22Rv1 (cell line): ENCODE measurements around the gene LPIN3.

ENCODE experiments used
- H3K27ac ChIP-seq: fragments of 450-650 bp; 2 replicates; pipeline ENCODE4 v1.5.1; 2017
- ZFX ChIP-seq: fragments of 450-650 bp; IDR thresholded peaks from 2 replicates; pipeline ENCODE4 v1.6.1; 2017; ENCODE audit warnings: antibody characterized with exemption, borderline replicate concordance
- TF ChIP-seq, protein P1 (sequence below): fragments of 450-650 bp; IDR thresholded peaks from 2 replicates; pipeline ENCODE4 v1.5.1; 2017; ENCODE audit warnings: mild to moderate bottlenecking

The LPIN3 gene

DNA sequence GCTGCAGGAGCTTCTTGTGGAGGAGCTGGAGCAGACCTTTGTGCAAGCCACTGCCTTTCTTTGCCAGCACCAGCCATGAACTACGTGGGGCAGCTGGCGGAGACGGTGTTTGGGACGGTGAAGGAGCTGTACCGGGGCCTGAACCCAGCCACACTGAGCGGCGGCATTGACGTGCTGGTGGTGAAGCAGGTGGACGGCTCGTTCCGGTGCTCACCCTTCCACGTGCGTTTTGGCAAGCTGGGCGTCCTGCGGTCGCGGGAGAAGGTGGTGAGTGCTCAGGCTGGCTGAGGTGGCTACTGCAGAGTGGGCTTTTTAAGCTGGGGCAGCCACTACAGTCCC, 5.1 kb downstream of the LPIN3 start:
- no peak overlapping the region for H3K27ac ChIP-seq
- TF ChIP-seq ZFX = no peak
- TF ChIP-seq, protein P1, sequence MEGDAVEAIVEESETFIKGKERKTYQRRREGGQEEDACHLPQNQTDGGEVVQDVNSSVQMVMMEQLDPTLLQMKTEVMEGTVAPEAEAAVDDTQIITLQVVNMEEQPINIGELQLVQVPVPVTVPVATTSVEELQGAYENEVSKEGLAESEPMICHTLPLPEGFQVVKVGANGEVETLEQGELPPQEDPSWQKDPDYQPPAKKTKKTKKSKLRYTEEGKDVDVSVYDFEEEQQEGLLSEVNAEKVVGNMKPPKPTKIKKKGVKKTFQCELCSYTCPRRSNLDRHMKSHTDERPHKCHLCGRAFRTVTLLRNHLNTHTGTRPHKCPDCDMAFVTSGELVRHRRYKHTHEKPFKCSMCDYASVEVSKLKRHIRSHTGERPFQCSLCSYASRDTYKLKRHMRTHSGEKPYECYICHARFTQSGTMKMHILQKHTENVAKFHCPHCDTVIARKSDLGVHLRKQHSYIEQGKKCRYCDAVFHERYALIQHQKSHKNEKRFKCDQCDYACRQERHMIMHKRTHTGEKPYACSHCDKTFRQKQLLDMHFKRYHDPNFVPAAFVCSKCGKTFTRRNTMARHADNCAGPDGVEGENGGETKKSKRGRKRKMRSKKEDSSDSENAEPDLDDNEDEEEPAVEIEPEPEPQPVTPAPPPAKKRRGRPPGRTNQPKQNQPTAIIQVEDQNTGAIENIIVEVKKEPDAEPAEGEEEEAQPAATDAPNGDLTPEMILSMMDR = no peak

DNA sequence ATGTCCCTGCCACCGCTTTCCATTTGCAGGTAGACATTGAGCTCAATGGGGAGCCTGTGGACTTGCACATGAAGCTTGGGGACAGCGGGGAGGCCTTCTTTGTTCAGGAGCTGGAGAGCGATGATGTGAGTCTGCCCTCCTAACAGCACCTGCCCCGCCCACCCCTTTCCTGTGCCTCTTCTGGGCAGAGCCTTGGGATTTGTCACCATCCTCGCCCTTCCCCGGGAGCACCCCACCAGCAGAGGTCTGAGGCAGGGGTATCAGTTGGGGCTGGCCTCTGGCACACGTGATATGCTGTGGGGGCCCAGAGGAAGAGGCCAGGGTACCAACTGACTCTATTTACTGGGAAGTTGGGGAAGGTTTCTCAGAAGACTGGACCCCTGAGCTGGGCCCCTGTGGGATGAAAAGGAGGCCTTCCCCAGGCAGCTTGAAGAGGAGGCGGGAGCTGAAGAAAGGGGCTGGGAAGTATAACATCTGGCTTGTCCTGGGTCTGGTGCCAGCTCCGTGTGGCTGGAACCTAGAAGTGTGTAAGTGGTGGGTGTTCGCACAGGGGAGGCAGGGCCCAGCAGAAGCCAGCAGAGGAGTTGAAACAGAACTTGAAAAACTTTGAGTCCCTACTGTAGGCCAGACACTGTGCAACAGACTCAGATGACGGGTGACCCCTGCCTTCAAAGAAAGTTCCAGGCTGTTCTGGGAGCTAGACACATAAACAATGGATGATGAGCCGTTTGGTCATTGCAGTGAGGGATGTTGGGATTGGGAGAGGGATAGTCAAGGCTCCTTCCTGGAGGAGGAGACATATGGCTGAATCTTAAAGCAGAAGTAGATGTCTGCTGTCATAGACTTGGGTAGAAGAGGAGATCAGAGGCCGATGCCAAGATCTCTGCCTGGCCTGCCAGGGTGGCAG, 7.2 kb downstream of the LPIN3 start:
- TF ChIP-seq, protein P1 = no peak
- TF ChIP-seq ZFX = no peak
- H3K27ac ChIP-seq = no peak overlapping the region

DNA sequence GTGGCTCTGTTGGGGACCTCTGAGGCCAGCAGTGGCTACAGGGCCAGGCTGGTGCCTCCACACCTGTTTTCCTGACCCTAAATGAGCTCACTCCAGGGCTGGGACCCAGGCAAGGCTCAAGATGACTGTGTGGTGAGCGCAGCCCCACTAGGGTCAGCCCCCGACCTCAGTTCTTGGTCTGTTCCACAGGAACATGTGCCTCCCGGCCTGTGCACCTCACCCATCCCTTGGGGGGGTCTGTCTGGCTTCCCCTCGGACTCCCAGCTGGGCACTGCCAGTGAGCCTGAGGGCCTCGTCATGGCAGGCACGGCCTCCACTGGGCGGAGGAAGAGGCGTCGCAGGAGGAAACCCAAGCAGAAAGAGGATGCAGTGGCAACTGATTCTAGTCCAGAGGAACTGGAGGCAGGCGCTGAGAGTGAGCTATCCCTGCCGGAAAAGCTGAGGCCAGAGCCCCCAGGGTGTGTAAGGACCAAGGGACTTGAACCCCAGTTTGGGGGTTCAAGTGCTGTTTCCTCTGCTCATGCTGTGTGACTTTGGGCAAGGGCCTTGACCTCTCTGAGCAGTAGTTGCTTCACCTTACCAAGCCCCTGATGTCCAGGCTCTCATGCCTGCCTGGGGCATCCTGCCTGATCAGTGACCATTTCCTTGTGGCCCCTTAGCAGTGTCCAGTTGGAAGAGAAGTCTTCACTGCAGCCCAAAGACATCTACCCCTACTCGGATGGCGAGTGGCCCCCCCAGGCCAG, 8.0 kb downstream of the LPIN3 start:
- TF ChIP-seq, protein P1 = no peak
- TF ChIP-seq ZFX = no peak
- no peak overlapping the region for H3K27ac ChIP-seq

DNA sequence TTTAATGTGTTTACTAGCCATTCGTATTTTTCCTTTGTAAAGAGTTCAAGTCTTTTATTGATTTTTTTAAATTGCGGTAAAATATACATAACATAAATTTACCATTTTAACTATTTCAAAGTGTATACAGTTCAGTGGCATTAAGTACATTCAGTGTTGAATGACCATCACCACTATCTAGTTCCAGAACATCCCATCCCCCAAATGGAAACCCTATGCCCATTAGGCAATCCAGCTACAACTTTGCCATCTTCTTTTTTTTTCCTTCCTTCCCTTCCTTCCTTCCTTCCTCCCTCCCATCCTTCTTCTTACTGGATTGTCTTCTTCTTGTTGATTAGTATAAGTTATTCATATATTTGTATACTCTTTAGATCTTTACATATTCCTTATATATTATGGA, 8.6 kb downstream of the LPIN3 start:
- no peak overlapping the region for H3K27ac ChIP-seq
- no peak for TF ChIP-seq ZFX

DNA sequence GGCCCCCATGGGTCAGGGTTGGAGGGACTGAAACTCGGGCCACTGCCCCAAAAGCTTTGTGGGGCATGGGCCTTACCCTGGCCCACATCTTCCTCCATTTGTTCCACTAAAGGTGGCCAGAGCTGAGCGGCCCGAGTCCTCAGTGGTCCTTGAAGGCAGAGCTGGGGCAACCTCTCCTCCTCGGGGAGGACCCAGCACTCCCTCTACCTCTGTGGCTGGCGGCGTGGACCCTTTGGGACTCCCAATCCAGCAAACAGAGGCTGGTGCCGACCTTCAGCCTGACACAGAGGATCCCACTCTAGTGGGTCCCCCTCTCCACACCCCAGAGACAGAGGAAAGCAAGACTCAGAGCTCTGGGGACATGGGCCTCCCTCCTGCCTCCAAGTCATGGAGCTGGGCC, 9.3 kb downstream of the LPIN3 start:
- no peak overlapping the region for H3K27ac ChIP-seq
- TF ChIP-seq, protein P1 = no peak
- no peak for TF ChIP-seq ZFX

DNA sequence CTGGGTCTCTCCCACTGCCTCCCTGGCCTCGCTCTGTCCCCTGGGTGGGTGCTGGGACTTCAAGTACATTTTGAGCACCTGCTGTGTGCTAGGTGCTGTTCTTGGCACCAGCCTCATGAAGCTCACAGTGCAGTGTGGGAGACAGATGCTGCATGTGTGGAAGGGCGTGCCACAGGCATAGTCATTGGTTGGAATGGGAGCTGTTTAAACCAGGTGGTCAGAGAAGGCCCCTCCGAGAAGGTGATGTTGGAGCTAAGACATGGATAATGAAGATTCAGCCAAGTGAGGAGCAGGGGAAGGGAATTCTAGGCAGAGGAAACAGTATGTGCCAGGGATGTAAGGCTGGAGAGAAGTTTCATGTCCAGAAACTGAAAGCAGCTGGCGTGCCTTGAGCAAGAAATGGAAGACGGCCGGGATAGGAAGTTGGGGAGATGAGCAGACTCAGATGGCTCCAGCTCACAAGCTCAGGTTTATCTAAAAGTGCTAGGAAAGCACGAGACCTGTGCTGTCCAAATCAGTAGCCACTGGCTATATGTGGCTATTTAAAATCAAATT, 9.9 kb downstream of the LPIN3 start:
- H3K27ac ChIP-seq = no peak overlapping the region
- TF ChIP-seq ZFX = no peak
- TF ChIP-seq, protein P1 = no peak

DNA sequence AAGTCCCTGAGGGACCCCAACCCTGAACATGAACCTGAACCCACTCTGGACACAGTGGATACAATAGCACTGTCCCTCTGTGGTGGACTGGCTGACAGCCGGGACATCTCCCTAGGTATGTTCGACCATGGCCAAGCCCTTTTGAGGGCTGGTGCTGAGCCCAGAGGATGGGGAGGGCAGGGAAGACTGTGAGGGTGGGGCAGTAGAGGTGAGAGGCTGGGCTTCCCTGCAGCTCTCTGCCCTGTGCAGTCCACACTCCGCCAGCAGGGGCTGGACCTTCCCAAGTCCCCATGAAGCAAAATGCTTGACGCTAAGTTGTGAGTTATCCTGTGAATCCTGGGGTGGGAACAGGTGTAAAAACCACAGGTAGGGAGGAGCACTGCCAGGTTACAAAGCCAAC, 11.5 kb downstream of the LPIN3 start:
- no peak overlapping the region for H3K27ac ChIP-seq
- TF ChIP-seq ZFX = no peak
- TF ChIP-seq, protein P1 = no peak
